GM12878 (cell line): ENCODE data around the gene NOL8. TPM values are rescaled to one million over a fixed set of nuclear protein-coding genes. Genes with fewer than 3 reads are reported as not detected.

Source experiments
- ATAC-seq: fragments of 200-7000 bp; cut with Tn5 transposase; 3 replicates; pipeline ENCODE4 v1.9.1; 2020; ENCODE audit warnings: mild to moderate bottlenecking, moderate library complexity
- BruUV-seq: library from RNA; stranded (reverse); fragments of 400-500 nt; replicated peaks from 2 replicates; lab custom pipeline; 2021; lab: Mats Ljungman, UMichigan
- CTCF ChIA-PET: fragments of 300-600 bp; sonication (Branson Sonifier 250); formaldehyde crosslinking; extraction: SDS; loops from one replicate; lab custom pipeline; 2021; ENCODE audit warnings: inconsistent platforms; lab: Yijun Ruan, JAX
- POLR2A ChIA-PET: fragments of 350-600 bp; formaldehyde crosslinking; extraction: SDS; loops from one replicate; lab custom pipeline; 2021; ENCODE audit warnings: inconsistent platforms; lab: Charles Lee
- RAD21 ChIA-PET: fragments of 300-600 bp; sonication (Branson Sonifier 250); formaldehyde crosslinking; loops from one replicate; lab custom pipeline; 2023; ENCODE audit warnings: antibody characterized with exemption; ENCODE audit not compliant: unreplicated experiment; lab: Charles Lee
- SMC1A ChIA-PET: fragments of 300-600 bp; sonication (Branson Sonifier 250); formaldehyde crosslinking; loops from one replicate; lab custom pipeline; 2023; ENCODE audit not compliant: unreplicated experiment, uncharacterized antibody; lab: Charles Lee
- DNase-seq: peaks from one replicate; pipeline ENCODE4 v3.0.0-alpha.2; 2011; ENCODE audit warnings: low read depth, low spot score
- FAIRE-seq: peaks from 3 replicates; lab custom pipeline; 2011; peaks lifted over from hg19 to GRCh38; lab: Jason Lieb, UNC
- H2AFZ ChIP-seq: 2 replicates; pipeline ENCODE4 v1.6.0; 2011; ENCODE audit warnings: low read depth, low read length, control low read depth; ENCODE audit not compliant: control insufficient read depth
- H3K27ac ChIP-seq: 2 replicates; pipeline ENCODE4 v1.5.1; 2011; ENCODE audit warnings: control low read depth; ENCODE audit not compliant: control insufficient read depth, insufficient read depth
- H3K27me3 ChIP-seq, 2 experiments: replicated peaks in 1 of 2; 2 replicates each; pipeline versions ENCODE4 v1.6.0 to v1.6.1; 2011; ENCODE audit warnings: low read length in 1 of 2; ENCODE audit not compliant: control insufficient read depth in 2 of 2, insufficient read depth in 2 of 2
- H3K36me3 ChIP-seq, 2 experiments: 2 replicates each; pipeline ENCODE4 v1.5.1; 2011; ENCODE audit warnings: low read length in 1 of 2; ENCODE audit not compliant: control insufficient read depth in 2 of 2, insufficient read depth in 2 of 2
- H3K4me1 ChIP-seq: 2 replicates; pipeline ENCODE4 v1.6.1; 2011; ENCODE audit warnings: mild to moderate bottlenecking, low read length, moderate library complexity, mixed read lengths; ENCODE audit not compliant: control insufficient read depth, insufficient read depth
- H3K4me2 ChIP-seq: 2 replicates; pipeline ENCODE4 v1.6.0; 2011; ENCODE audit warnings: control low read depth; ENCODE audit not compliant: control insufficient read depth, insufficient read depth
- H3K4me3 ChIP-seq: fragments of 200-600 bp; sonication (generic); 2 replicates; pipeline ENCODE4 v1.5.1; 2016
- H3K79me2 ChIP-seq: 2 replicates; pipeline ENCODE4 v1.6.0; 2011; ENCODE audit warnings: low read length; ENCODE audit not compliant: control insufficient read depth, insufficient read depth
- H3K9ac ChIP-seq: 2 replicates; pipeline ENCODE4 v1.8.0; 2011; ENCODE audit warnings: low read length, control low read depth, mixed read lengths; ENCODE audit not compliant: control insufficient read depth, insufficient read depth
- H3K9me3 ChIP-seq: replicated peaks from 3 replicates; pipeline ENCODE4 v1.5.1; 2011; ENCODE audit warnings: mild to moderate bottlenecking, low read length; ENCODE audit not compliant: control insufficient read depth, insufficient read depth
- H4K20me1 ChIP-seq: 2 replicates; pipeline ENCODE4 v1.6.0; 2011; ENCODE audit not compliant: control insufficient read depth, insufficient read depth
- BACH1 ChIP-seq: fragments of 450-650 bp; IDR thresholded peaks from 2 replicates; pipeline ENCODE4 v1.6.1; 2017; ENCODE audit warnings: mild to moderate bottlenecking, borderline replicate concordance
- GABPA ChIP-seq: IDR thresholded peaks from 2 replicates; pipeline ENCODE4 v1.6.1; 2014; ENCODE audit warnings: antibody characterized with exemption, low read depth, mild to moderate bottlenecking, inconsistent platforms
- LARP7 ChIP-seq: fragments of 450-650 bp; IDR thresholded peaks from 2 replicates; pipeline ENCODE4 v1.6.1; 2017; ENCODE audit warnings: mild to moderate bottlenecking
- POLR2A ChIP-seq: IDR thresholded peaks from 2 replicates; pipeline ENCODE4 v1.6.1; 2011; ENCODE audit warnings: low read depth, mild to moderate bottlenecking, low read length
- POLR2AphosphoS5 ChIP-seq: IDR thresholded peaks from 2 replicates; pipeline ENCODE4 v1.6.1; 2011; ENCODE audit warnings: mild to moderate bottlenecking, low read length, inconsistent platforms
- RAD21 ChIP-seq: IDR thresholded peaks from 2 replicates; pipeline ENCODE4 v1.6.1; 2011; ENCODE audit warnings: mild to moderate bottlenecking, low read depth, low read length, moderate library complexity; ENCODE audit not compliant: insufficient read depth
- YBX1 ChIP-seq: fragments of 450-650 bp; IDR thresholded peaks from 2 replicates; pipeline ENCODE4 v1.6.1; 2016; ENCODE audit warnings: antibody characterized with exemption
- WGBS: methylation state at CpG from one replicate; pipeline ENCODE4 v1.1.6; 2016; ENCODE audit warnings: low lambda C conversion rate; ENCODE audit not compliant: insufficient replicate concordance, insufficient coverage; ENCODE audit errors: missing lambda C conversion rate; 5-methylcytosine and 5-hydroxymethylcytosine counted together
- in situ Hi-C: fragments of 300-500 bp; cut with MboI; formaldehyde crosslinking; loops from 9 replicates; pipeline ENCODE4 v1.14.3; 2018; ENCODE audit warnings: mixed read lengths
- intact Hi-C: fragments of 100-400 bp; cut with micrococcal nuclease; formaldehyde crosslinking; loops from one replicate; pipeline ENCODE4 v1.14.2; 2022; ENCODE audit not compliant: unreplicated experiment
- polyA plus RNA-seq, 11 experiments: library from polyadenylated mRNA; depleted of rRNA in 4 of 11; unstranded in 6 of 11; stranded (reverse) in 5 of 11; fragments of >200 nt; fragmentation: Nextera tagmentation in 4 of 11; fragmentation: Illumina TruSeq in 1 of 11; extraction: Ambion mirVana in 4 of 11; extraction: Trizol in 1 of 11; gene quantifications; 1 replicate in 1 of 11; 2 replicates in 10 of 11; pipeline versions ENCODE4 v1.2.1 to v1.2.3, GENCODE V29; 2011 to 2016; ENCODE audit warnings: inconsistent platforms in 2 of 11, missing spikeins in 2 of 11, low read depth in 1 of 11
- total RNA-seq, 4 experiments: library from RNA; depleted of rRNA in 3 of 4; stranded (reverse); fragments of >200 nt in 3 of 4; fragmentation: Illumina TruSeq in 1 of 4; extraction: Trizol in 1 of 4; gene quantifications; 2 replicates each; pipeline versions ENCODE4 v1.2.1 to v1.2.3, GENCODE V29; 2013 to 2021
- TF ChIP-seq, protein P1 (sequence below): fragments of 450-650 bp; IDR thresholded peaks from 2 replicates; pipeline ENCODE4 v1.6.1; 2017; ENCODE audit warnings: mild to moderate bottlenecking, moderate library complexity
- TF ChIP-seq, protein P2 (sequence below): IDR thresholded peaks from 2 replicates; pipeline ENCODE4 v1.6.1; 2012; ENCODE audit warnings: low read depth, low read length, improper control_type of control experiment
- TF ChIP-seq, protein P3 (sequence below): fragments of 450-650 bp; formaldehyde crosslinking; IDR thresholded peaks from 2 replicates; pipeline ENCODE4 v1.4.0; 2020; ENCODE audit warnings: mild to moderate bottlenecking, moderate library complexity
- TF ChIP-seq, protein P4 (sequence below): IDR thresholded peaks from 2 replicates; pipeline ENCODE4 v1.6.1; 2011; ENCODE audit warnings: mild to moderate bottlenecking, low read depth, low read length, moderate library complexity; ENCODE audit not compliant: insufficient replicate concordance

Gene NOL8
- total and polyA plus RNA-seq, 10 of the 15 experiments (the other 5 are each of a cell fraction or from before 2014, with no cell fraction given): 33.6 to 58.6 (median 49.2) TPM

DNA sequence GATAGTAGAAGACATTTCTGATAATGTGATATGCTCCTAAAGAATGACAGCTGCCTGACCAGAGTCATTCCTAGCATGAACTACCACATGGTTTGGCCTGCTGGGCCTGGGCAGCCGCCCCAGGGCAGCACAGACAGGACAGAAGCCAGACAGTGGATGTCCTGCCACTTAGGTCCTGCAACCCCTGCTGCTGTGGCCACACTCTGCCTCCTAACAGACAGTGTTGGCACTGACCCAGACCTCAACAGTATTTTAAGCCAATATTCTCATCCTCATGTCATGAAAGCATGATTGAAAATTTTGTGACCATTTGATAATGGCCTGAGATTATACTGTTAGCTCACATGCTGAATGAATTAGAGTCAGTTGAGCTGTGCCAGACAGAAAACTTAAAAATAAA is 16.4 kb upstream of the NOL8 start (continued):
- TF ChIP-seq LARP7 (no peak), BACH1 (no peak)
- TF ChIP-seq, protein P1, sequence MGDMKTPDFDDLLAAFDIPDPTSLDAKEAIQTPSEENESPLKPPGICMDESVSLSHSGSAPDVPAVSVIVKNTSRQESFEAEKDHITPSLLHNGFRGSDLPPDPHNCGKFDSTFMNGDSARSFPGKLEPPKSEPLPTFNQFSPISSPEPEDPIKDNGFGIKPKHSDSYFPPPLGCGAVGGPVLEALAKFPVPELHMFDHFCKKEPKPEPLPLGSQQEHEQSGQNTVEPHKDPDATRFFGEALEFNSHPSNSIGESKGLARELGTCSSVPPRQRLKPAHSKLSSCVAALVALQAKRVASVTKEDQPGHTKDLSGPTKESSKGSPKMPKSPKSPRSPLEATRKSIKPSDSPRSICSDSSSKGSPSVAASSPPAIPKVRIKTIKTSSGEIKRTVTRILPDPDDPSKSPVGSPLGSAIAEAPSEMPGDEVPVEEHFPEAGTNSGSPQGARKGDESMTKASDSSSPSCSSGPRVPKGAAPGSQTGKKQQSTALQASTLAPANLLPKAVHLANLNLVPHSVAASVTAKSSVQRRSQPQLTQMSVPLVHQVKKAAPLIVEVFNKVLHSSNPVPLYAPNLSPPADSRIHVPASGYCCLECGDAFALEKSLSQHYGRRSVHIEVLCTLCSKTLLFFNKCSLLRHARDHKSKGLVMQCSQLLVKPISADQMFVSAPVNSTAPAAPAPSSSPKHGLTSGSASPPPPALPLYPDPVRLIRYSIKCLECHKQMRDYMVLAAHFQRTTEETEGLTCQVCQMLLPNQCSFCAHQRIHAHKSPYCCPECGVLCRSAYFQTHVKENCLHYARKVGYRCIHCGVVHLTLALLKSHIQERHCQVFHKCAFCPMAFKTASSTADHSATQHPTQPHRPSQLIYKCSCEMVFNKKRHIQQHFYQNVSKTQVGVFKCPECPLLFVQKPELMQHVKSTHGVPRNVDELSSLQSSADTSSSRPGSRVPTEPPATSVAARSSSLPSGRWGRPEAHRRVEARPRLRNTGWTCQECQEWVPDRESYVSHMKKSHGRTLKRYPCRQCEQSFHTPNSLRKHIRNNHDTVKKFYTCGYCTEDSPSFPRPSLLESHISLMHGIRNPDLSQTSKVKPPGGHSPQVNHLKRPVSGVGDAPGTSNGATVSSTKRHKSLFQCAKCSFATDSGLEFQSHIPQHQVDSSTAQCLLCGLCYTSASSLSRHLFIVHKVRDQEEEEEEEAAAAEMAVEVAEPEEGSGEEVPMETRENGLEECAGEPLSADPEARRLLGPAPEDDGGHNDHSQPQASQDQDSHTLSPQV: no peak
- TF ChIP-seq, all 136 proteins: peak for 0

DNA sequence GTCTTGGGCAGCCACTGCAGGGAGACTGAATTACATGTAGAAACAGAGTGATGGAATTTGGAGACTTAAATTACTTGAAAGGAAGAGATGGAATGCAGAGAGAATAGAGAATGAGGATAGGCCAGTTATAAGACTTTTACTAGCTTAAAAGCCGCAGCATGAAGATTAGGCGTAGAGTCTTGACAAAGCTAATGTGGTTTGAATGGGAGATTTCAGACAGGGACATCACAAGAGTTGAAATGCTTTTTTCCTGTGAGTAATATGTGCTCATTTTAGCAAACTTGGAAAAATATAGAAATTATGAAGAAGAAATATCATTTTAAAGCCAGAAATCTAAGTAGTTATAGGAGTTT is 8.1 kb upstream of the NOL8 start:
- no TSS peak for BruUV-seq
- ATAC-seq (no peak), DNase-seq (no peak), FAIRE-seq (no peak)
- 100% methylated on average over 2 of the region's 2 CpGs for WGBS
- ChIA-PET CTCF (interaction anchor here (0.6 to 1.5 kb wide), 3 partner anchors 10 to 193 kb away, joined by 4 to 5 read pairs (median 4); no protein-coding TSS in a partner anchor), POLR2A (no interaction called here), SMC1A (interaction anchor here (0.9 to 1.1 kb wide), 4 partner anchors 9 to 185 kb away, joined by 3 to 4 read pairs (median 3); no protein-coding TSS in a partner anchor), RAD21 (no interaction called here)
- Histone ChIP-seq H3K9me3 (no peaks in the 10 kb centered on the region), H3K27ac (no peak overlapping the region), H3K4me1 (no peaks in the 10 kb centered on the region; the same call in 1 of the 2 replicates), H3K4me2 (no peak overlapping the region), H3K79me2 (peaks cover 1% of the 10 kb centered on the region; the same call in 1 of the 2 replicates), H3K9ac (no peak overlapping the region), H4K20me1 (no peaks in the 10 kb centered on the region), H3K4me3 (no peak overlapping the region), H3K27me3 (no peaks in the 10 kb centered on the region), H3K36me3 (peaks cover 0 to 5% of the 10 kb centered on the region in 2 experiments; a peak in 3 of 4 replicates), H2AFZ (no peak overlapping the region)
- no peak for TF ChIP-seq POLR2A
- TF ChIP-seq, protein P2, sequence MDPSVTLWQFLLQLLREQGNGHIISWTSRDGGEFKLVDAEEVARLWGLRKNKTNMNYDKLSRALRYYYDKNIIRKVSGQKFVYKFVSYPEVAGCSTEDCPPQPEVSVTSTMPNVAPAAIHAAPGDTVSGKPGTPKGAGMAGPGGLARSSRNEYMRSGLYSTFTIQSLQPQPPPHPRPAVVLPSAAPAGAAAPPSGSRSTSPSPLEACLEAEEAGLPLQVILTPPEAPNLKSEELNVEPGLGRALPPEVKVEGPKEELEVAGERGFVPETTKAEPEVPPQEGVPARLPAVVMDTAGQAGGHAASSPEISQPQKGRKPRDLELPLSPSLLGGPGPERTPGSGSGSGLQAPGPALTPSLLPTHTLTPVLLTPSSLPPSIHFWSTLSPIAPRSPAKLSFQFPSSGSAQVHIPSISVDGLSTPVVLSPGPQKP: no peak
- no peak for TF ChIP-seq RAD21
- TF ChIP-seq, protein P3, sequence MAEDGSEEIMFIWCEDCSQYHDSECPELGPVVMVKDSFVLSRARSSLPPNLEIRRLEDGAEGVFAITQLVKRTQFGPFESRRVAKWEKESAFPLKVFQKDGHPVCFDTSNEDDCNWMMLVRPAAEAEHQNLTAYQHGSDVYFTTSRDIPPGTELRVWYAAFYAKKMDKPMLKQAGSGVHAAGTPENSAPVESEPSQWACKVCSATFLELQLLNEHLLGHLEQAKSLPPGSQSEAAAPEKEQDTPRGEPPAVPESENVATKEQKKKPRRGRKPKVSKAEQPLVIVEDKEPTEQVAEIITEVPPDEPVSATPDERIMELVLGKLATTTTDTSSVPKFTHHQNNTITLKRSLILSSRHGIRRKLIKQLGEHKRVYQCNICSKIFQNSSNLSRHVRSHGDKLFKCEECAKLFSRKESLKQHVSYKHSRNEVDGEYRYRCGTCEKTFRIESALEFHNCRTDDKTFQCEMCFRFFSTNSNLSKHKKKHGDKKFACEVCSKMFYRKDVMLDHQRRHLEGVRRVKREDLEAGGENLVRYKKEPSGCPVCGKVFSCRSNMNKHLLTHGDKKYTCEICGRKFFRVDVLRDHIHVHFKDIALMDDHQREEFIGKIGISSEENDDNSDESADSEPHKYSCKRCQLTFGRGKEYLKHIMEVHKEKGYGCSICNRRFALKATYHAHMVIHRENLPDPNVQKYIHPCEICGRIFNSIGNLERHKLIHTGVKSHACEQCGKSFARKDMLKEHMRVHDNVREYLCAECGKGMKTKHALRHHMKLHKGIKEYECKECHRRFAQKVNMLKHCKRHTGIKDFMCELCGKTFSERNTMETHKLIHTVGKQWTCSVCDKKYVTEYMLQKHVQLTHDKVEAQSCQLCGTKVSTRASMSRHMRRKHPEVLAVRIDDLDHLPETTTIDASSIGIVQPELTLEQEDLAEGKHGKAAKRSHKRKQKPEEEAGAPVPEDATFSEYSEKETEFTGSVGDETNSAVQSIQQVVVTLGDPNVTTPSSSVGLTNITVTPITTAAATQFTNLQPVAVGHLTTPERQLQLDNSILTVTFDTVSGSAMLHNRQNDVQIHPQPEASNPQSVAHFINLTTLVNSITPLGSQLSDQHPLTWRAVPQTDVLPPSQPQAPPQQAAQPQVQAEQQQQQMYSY: no peak
- TF ChIP-seq, protein P4, sequence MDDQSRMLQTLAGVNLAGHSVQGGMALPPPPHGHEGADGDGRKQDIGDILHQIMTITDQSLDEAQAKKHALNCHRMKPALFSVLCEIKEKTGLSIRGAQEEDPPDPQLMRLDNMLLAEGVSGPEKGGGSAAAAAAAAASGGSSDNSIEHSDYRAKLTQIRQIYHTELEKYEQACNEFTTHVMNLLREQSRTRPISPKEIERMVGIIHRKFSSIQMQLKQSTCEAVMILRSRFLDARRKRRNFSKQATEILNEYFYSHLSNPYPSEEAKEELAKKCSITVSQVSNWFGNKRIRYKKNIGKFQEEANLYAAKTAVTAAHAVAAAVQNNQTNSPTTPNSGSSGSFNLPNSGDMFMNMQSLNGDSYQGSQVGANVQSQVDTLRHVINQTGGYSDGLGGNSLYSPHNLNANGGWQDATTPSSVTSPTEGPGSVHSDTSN: no peak
- TF ChIP-seq POLR2AphosphoS5: no peak
- no peak for TF ChIP-seq GABPA
- no peak for TF ChIP-seq YBX1
- in situ Hi-C loops: no loop called here
- intact Hi-C loops: no loop called here
